ENCODE data around the gene SHLD2.

DNA sequence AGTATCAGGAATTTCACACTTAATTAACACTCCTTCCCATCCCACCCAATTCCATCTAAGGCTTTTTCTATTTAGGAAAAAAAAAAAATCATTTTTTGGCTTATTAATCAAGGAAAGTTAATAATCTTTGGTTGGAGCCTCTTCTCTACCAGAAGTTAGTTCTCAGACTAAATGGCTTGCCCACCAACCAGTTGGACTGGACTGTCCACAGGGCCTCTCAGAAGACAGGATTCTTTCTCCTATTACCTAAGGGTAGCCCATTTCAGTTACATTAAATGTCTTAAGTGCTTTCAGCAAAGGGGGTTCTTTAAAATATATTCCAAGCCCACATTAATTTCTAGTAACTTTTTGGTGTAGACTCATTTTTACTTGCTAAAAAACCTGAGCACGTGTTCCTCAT is 35.6 kb upstream of the SHLD2 start:
- TF ChIP-seq, protein P1, sequence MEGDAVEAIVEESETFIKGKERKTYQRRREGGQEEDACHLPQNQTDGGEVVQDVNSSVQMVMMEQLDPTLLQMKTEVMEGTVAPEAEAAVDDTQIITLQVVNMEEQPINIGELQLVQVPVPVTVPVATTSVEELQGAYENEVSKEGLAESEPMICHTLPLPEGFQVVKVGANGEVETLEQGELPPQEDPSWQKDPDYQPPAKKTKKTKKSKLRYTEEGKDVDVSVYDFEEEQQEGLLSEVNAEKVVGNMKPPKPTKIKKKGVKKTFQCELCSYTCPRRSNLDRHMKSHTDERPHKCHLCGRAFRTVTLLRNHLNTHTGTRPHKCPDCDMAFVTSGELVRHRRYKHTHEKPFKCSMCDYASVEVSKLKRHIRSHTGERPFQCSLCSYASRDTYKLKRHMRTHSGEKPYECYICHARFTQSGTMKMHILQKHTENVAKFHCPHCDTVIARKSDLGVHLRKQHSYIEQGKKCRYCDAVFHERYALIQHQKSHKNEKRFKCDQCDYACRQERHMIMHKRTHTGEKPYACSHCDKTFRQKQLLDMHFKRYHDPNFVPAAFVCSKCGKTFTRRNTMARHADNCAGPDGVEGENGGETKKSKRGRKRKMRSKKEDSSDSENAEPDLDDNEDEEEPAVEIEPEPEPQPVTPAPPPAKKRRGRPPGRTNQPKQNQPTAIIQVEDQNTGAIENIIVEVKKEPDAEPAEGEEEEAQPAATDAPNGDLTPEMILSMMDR (IDR thresholded peaks at IDR 0.05 in 4 of 5, conservative IDR thresholded peaks at IDR 0.05 in 1 of 5): no peak
- TF ChIP-seq POLR2A (IDR thresholded peaks at IDR 0.05): no peak

Measured in gastrocnemius medialis (tissue), 4 donors.